GM12878 (cell line): ENCODE data around the gene SH3GL3. TPM values are rescaled to one million over a fixed set of nuclear protein-coding genes. Genes with fewer than 3 reads are reported as not detected.

Experiments used
- polyA plus RNA-seq, 11 experiments: library from polyadenylated mRNA; depleted of rRNA in 4 of 11; unstranded in 6 of 11; stranded (reverse) in 5 of 11; fragments of >200 nt; fragmentation: Nextera tagmentation in 4 of 11; fragmentation: Illumina TruSeq in 1 of 11; extraction: Ambion mirVana in 4 of 11; extraction: Trizol in 1 of 11; gene quantifications; 1 replicate in 1 of 11; 2 replicates in 10 of 11; pipeline versions ENCODE4 v1.2.1 to v1.2.3, GENCODE V29; 2011 to 2016; ENCODE audit warnings: inconsistent platforms in 2 of 11, missing spikeins in 2 of 11, low read depth in 1 of 11
- total RNA-seq, 4 experiments: library from RNA; depleted of rRNA in 3 of 4; stranded (reverse); fragments of >200 nt in 3 of 4; fragmentation: Illumina TruSeq in 1 of 4; extraction: Trizol in 1 of 4; gene quantifications; 2 replicates each; pipeline versions ENCODE4 v1.2.1 to v1.2.3, GENCODE V29; 2013 to 2021

Gene SH3GL3
- total and polyA plus RNA-seq, 10 of the 15 experiments (the other 5 are each of a cell fraction or from before 2014, with no cell fraction given), result not detected

Other genes with a start within 250 kb of the SH3GL3 start
- gene HDGFL3, start 239.5 kb upstream of the SH3GL3 start, total RNA-seq (2014; rRNA removed), result 10.6 and 13.8 TPM in 2 replicates
- gene HDGFL3, start 239.5 kb upstream of the SH3GL3 start, total RNA-seq (2014; rRNA removed; fragmentation: Illumina TruSeq; extraction: Trizol), result 40.6 and 42.2 TPM in 2 replicates
- gene HDGFL3, start 239.5 kb upstream of the SH3GL3 start, total RNA-seq (2021), result 29.8 and 34.3 TPM in 2 replicates
- gene HDGFL3, start 239.5 kb upstream of the SH3GL3 start, polyA plus RNA-seq (2011; rRNA removed), result 31.6 and 54.1 TPM in 2 replicates
- gene HDGFL3, start 239.5 kb upstream of the SH3GL3 start, polyA plus RNA-seq (2014; fragmentation: Illumina TruSeq; extraction: Trizol), result 40.5 and 45.1 TPM in 2 replicates
- gene HDGFL3, start 239.5 kb upstream of the SH3GL3 start, polyA plus RNA-seq (2014; fragmentation: Nextera tagmentation; extraction: Ambion mirVana), result 1 to 10 TPM; 5.6 to 6.6 TPM
- 9.7 and 18.1 TPM in 2 replicates for gene HDGFL3, start 239.5 kb upstream of the SH3GL3 start, polyA plus RNA-seq (2014; rRNA removed)
- 10 to 100 TPM; 12.7 to 13.4 TPM for gene HDGFL3, start 239.5 kb upstream of the SH3GL3 start, polyA plus RNA-seq (2016; fragmentation: Nextera tagmentation; extraction: Ambion mirVana)
- not detected in 2 replicates for gene BNC1, start 162.7 kb upstream of the SH3GL3 start, total RNA-seq (2014; rRNA removed)
- not detected in 2 replicates for gene BNC1, start 162.7 kb upstream of the SH3GL3 start, total RNA-seq (2014; rRNA removed; fragmentation: Illumina TruSeq; extraction: Trizol)
- not detected in 2 replicates for gene BNC1, start 162.7 kb upstream of the SH3GL3 start, total RNA-seq (2021)
- gene BNC1, start 162.7 kb upstream of the SH3GL3 start, polyA plus RNA-seq (2011; rRNA removed), result not detected in 2 replicates
- 0.01 TPM in 1 of 2 replicates, not detected in the other for gene BNC1, start 162.7 kb upstream of the SH3GL3 start, polyA plus RNA-seq (2014; fragmentation: Illumina TruSeq; extraction: Trizol)
- gene BNC1, start 162.7 kb upstream of the SH3GL3 start, polyA plus RNA-seq (2014; fragmentation: Nextera tagmentation; extraction: Ambion mirVana), result not detected
- not detected in 2 replicates for gene BNC1, start 162.7 kb upstream of the SH3GL3 start, polyA plus RNA-seq (2014; rRNA removed)
- gene BNC1, start 162.7 kb upstream of the SH3GL3 start, polyA plus RNA-seq (2016; fragmentation: Nextera tagmentation; extraction: Ambion mirVana), result not detected
- 0.22 and 0.28 TPM in 2 replicates for gene ADAMTSL3, start 206.8 kb downstream of the SH3GL3 start, total RNA-seq (2014; rRNA removed)
- 0.22 and 0.32 TPM in 2 replicates for gene ADAMTSL3, start 206.8 kb downstream of the SH3GL3 start, total RNA-seq (2014; rRNA removed; fragmentation: Illumina TruSeq; extraction: Trizol)
- gene ADAMTSL3, start 206.8 kb downstream of the SH3GL3 start, total RNA-seq (2021), result 0.26 and 0.29 TPM in 2 replicates
- gene ADAMTSL3, start 206.8 kb downstream of the SH3GL3 start, polyA plus RNA-seq (2011; rRNA removed), result 0.01 TPM in 2 replicates
- 0.21 and 0.22 TPM in 2 replicates for gene ADAMTSL3, start 206.8 kb downstream of the SH3GL3 start, polyA plus RNA-seq (2014; fragmentation: Illumina TruSeq; extraction: Trizol)
- under 1 TPM; 0.08 to 0.15 TPM for gene ADAMTSL3, start 206.8 kb downstream of the SH3GL3 start, polyA plus RNA-seq (2014; fragmentation: Nextera tagmentation; extraction: Ambion mirVana)
- gene ADAMTSL3, start 206.8 kb downstream of the SH3GL3 start, polyA plus RNA-seq (2014; rRNA removed), result 0.06 and 0.09 TPM in 2 replicates
- gene ADAMTSL3, start 206.8 kb downstream of the SH3GL3 start, polyA plus RNA-seq (2016; fragmentation: Nextera tagmentation; extraction: Ambion mirVana), result under 1 TPM; 0.08 to 0.12 TPM